HepG2 (cell line): ENCODE data around the gene C11orf58. TPM values are rescaled to one million over a fixed set of nuclear protein-coding genes. Genes with fewer than 3 reads are reported as not detected.

ENCODE experiments used
- ATAC-seq: fragments of 200-7000 bp; cut with Tn5 transposase; 3 replicates; pipeline ENCODE4 v1.9.1; 2020; ENCODE audit warnings: mild to moderate bottlenecking, moderate library complexity
- BruUV-seq: library from RNA; stranded (reverse); fragments of 400-500 nt; replicated peaks from 2 replicates; lab custom pipeline; 2021; lab: Mats Ljungman, UMichigan
- CTCF ChIA-PET: fragments of 300-600 bp; formaldehyde crosslinking; extraction: SDS; loops from one replicate; lab custom pipeline; 2021; ENCODE audit warnings: low total read pairs, inconsistent platforms, low intra/inter-chr PET ratio; lab: Yijun Ruan, JAX
- POLR2A ChIA-PET: fragments of 350-600 bp; sonication (Branson Sonifier 250); formaldehyde crosslinking; loops from one replicate; lab custom pipeline; 2020; ENCODE audit warnings: antibody characterized with exemption, inconsistent platforms; lab: Yijun Ruan, JAX
- DNase-seq: peaks from one replicate; pipeline ENCODE4 v3.0.0-alpha.2; 2015; ENCODE audit warnings: low spot score
- FAIRE-seq: peaks from 3 replicates; lab custom pipeline; 2011; peaks lifted over from hg19 to GRCh38; lab: Jason Lieb, UNC
- H2AFZ ChIP-seq: one replicate; pipeline ENCODE4 v1.6.1; 2011; ENCODE audit warnings: low read length, inconsistent platforms
- H3K27ac ChIP-seq: fragments of 300-600 bp; 3 replicates; pipeline ENCODE4 v1.8.0; 2011; ENCODE audit warnings: mixed run types, mild to moderate bottlenecking, mixed read lengths, low read length, inconsistent platforms; ENCODE audit not compliant: insufficient read depth; ENCODE audit errors: extremely low read length
- H3K27me3 ChIP-seq, 2 experiments: fragments of 200-600 bp in 1 of 2; 2 replicates in 1 of 2; 3 replicates in 1 of 2; pipeline versions ENCODE4 v1.6.0 to v1.8.0; 2011; ENCODE audit warnings: low read length in 2 of 2, mild to moderate bottlenecking in 2 of 2, moderate library complexity in 2 of 2, inconsistent platforms in 1 of 2; ENCODE audit not compliant: insufficient read depth in 2 of 2, control insufficient read depth in 1 of 2
- H3K36me3 ChIP-seq, 2 experiments: fragments of 200-600 bp in 1 of 2; replicated peaks in 1 of 2; 2 replicates in 1 of 2; 3 replicates in 1 of 2; pipeline versions ENCODE4 v1.5.1 to v1.8.0; 2011; ENCODE audit warnings: low read length in 2 of 2, inconsistent platforms in 1 of 2; ENCODE audit not compliant: insufficient read depth in 2 of 2, control insufficient read depth in 1 of 2
- H3K4me1 ChIP-seq: 2 replicates; pipeline ENCODE4 v1.5.1; 2012; ENCODE audit warnings: low read length, inconsistent platforms; ENCODE audit not compliant: insufficient read depth
- H3K4me2 ChIP-seq: 2 replicates; pipeline ENCODE4 v1.6.0; 2011; ENCODE audit warnings: low read depth, low read length, inconsistent platforms
- H3K4me3 ChIP-seq, 3 experiments: fragments of 200-600 bp in 1 of 3; sonication (generic), shearing (Covaris generic) in 1 of 3; replicated peaks in 1 of 3; 2 replicates each; pipeline ENCODE4 v1.5.1; 2011 to 2016; ENCODE audit warnings: low read length in 3 of 3, inconsistent platforms in 2 of 3, low read depth in 2 of 3, mild to moderate bottlenecking in 2 of 3, control low read depth in 1 of 3, mixed read lengths in 1 of 3; ENCODE audit not compliant: insufficient read depth in 1 of 3
- H3K79me2 ChIP-seq: one replicate; pipeline ENCODE4 v1.6.1; 2011; ENCODE audit warnings: low read length, inconsistent platforms; ENCODE audit not compliant: insufficient read depth
- H3K9ac ChIP-seq: 2 replicates; pipeline ENCODE4 v1.6.0; 2011; ENCODE audit warnings: mild to moderate bottlenecking, low read depth, low read length, inconsistent platforms; ENCODE audit not compliant: insufficient read depth
- H3K9me3 ChIP-seq: 2 replicates; pipeline ENCODE4 v1.5.1; 2012; ENCODE audit warnings: mild to moderate bottlenecking, low read length
- H4K20me1 ChIP-seq: 2 replicates; pipeline ENCODE4 v1.6.0; 2011; ENCODE audit warnings: inconsistent platforms, mild to moderate bottlenecking, low read length, moderate library complexity; ENCODE audit not compliant: insufficient read depth
- NFATC3 ChIP-seq: sonication (generic); formaldehyde crosslinking; IDR thresholded peaks from 2 replicates; pipeline ENCODE4 v1.5.1; 2020; ENCODE audit warnings: mild to moderate bottlenecking, missing genetic modification reagents
- PHF21A ChIP-seq: sonication (generic); formaldehyde crosslinking; IDR thresholded peaks from 2 replicates; pipeline ENCODE4 v1.5.0; 2020; ENCODE audit warnings: mild to moderate bottlenecking, missing genetic modification reagents
- YY1 ChIP-seq: IDR thresholded peaks from 2 replicates; pipeline ENCODE4 v1.6.1; 2011; ENCODE audit warnings: low read length, low read depth, moderate library complexity, mild to moderate bottlenecking; ENCODE audit not compliant: insufficient read depth, insufficient replicate concordance
- ZBTB33 ChIP-seq: sonication (generic); formaldehyde crosslinking; IDR thresholded peaks from 2 replicates; pipeline ENCODE4 v1.4.0; 2020; ENCODE audit warnings: missing genetic modification reagents
- ZBTB4 ChIP-seq: sonication (generic); formaldehyde crosslinking; IDR thresholded peaks from 2 replicates; pipeline ENCODE4 v1.4.0; 2020; ENCODE audit warnings: missing genetic modification reagents, mild to moderate bottlenecking, borderline replicate concordance
- ZNF335 ChIP-seq: sonication (generic); formaldehyde crosslinking; IDR thresholded peaks from 2 replicates; pipeline ENCODE4 v1.4.0; 2020; ENCODE audit warnings: missing genetic modification reagents
- ZNF597 ChIP-seq: sonication (generic); formaldehyde crosslinking; IDR thresholded peaks from 2 replicates; pipeline ENCODE4 v1.5.0; 2020; ENCODE audit warnings: missing genetic modification reagents
- in situ Hi-C: cut with HindIII; loops from 2 replicates; pipeline ENCODE4 v1.10.0; 2017; ENCODE audit warnings: low pct_unique_long_range_greater_than_20kb; ENCODE audit not compliant: extremely low pct_ligation_motif_present
- intact Hi-C: fragments of 100-400 bp; cut with micrococcal nuclease; formaldehyde crosslinking; loops from one replicate; pipeline ENCODE4 v1.10.0; 2022; ENCODE audit not compliant: unreplicated experiment
- polyA plus RNA-seq, 8 experiments: library from polyadenylated mRNA; depleted of rRNA in 3 of 8; stranded (reverse) in 7 of 8; unstranded in 1 of 8; fragments of >200 nt; fragmentation: Illumina TruSeq in 4 of 8; extraction: Trizol in 4 of 8; gene quantifications; 2 replicates each; pipeline versions ENCODE4 v1.2.1 to v1.2.3, GENCODE V29; 2011 to 2016; ENCODE audit warnings: low read depth in 4 of 8, missing spikeins in 1 of 8, mixed read lengths in 1 of 8; ENCODE audit not compliant: insufficient read depth in 1 of 8
- total RNA-seq, 5 experiments: library from RNA; depleted of rRNA; stranded (reverse); fragments of >200 nt; fragmentation: Illumina TruSeq; extraction: Trizol; gene quantifications; 2 replicates each; pipeline ENCODE4 v1.2.3, GENCODE V29; 2016; ENCODE audit warnings: low read depth in 1 of 5

The C11orf58 gene
- total and polyA plus RNA-seq, 2 of the 13 experiments (the other 11 are each of a cell fraction or from before 2014, with no cell fraction given) = 83.8 to 167 TPM

- TF ChIP-seq ZBTB33 (CRISPR knock-in tag) = peak; percentile 42
These were observed 52.9 kb downstream of the C11orf58 start (continued) for GRCh38 chr11:16791191-16791961.

- no peak overlapping the region for H3K9ac ChIP-seq
- POLR2A ChIA-PET = no interaction called here
- H3K4me2 ChIP-seq = no peak overlapping the region
- FAIRE-seq = no peak
- no TSS peak for BruUV-seq
- no peaks in the 10 kb centered on the region for H3K79me2 ChIP-seq
- no peaks in the 10 kb centered on the region for H3K9me3 ChIP-seq
- no peak for TF ChIP-seq NFATC3 (CRISPR knock-in tag)
- TF ChIP-seq ZNF597 = no peak
- no peak for TF ChIP-seq ZBTB4 (CRISPR knock-in tag)
- no peak for TF ChIP-seq YY1
- TF ChIP-seq PHF21A (CRISPR knock-in tag) = no peak
- TF ChIP-seq ZNF335 (CRISPR knock-in tag) = no peak
- CTCF ChIA-PET = no interaction called here
- H2AFZ ChIP-seq = no peak overlapping the region
- H3K36me3 ChIP-seq = peaks cover 18 to 38% of the 10 kb centered on the region in 2 experiments; a peak in 4 of 5 replicates
- no peak overlapping the region for H3K27ac ChIP-seq
- in situ Hi-C loops (no loop called here), intact Hi-C loops (no loop called here)
- no peak overlapping the region for H3K4me3 ChIP-seq
- ATAC-seq = no peak
- no peak for DNase-seq
- H3K27me3 ChIP-seq = no peaks in the 10 kb centered on the region
- no peaks in the 10 kb centered on the region for H4K20me1 ChIP-seq
- H3K4me1 ChIP-seq = peaks cover 13% of the 10 kb centered on the region
These were observed 54.0 kb downstream of the C11orf58 start for GRCh38 chr11:16792426-16792825.
